LNCAP (cell line): ENCODE data around the gene CEND1.
A peak's percentile ranks its signal among the peaks of the same experiment; 100 is the strongest.

Source experiments
- TF ChIP-seq, protein P1 (sequence below): fragments of 450-650 bp; IDR thresholded peaks from 2 replicates; pipeline ENCODE4 v1.5.1; 2017; ENCODE audit warnings: mild to moderate bottlenecking

Gene CEND1

DNA sequence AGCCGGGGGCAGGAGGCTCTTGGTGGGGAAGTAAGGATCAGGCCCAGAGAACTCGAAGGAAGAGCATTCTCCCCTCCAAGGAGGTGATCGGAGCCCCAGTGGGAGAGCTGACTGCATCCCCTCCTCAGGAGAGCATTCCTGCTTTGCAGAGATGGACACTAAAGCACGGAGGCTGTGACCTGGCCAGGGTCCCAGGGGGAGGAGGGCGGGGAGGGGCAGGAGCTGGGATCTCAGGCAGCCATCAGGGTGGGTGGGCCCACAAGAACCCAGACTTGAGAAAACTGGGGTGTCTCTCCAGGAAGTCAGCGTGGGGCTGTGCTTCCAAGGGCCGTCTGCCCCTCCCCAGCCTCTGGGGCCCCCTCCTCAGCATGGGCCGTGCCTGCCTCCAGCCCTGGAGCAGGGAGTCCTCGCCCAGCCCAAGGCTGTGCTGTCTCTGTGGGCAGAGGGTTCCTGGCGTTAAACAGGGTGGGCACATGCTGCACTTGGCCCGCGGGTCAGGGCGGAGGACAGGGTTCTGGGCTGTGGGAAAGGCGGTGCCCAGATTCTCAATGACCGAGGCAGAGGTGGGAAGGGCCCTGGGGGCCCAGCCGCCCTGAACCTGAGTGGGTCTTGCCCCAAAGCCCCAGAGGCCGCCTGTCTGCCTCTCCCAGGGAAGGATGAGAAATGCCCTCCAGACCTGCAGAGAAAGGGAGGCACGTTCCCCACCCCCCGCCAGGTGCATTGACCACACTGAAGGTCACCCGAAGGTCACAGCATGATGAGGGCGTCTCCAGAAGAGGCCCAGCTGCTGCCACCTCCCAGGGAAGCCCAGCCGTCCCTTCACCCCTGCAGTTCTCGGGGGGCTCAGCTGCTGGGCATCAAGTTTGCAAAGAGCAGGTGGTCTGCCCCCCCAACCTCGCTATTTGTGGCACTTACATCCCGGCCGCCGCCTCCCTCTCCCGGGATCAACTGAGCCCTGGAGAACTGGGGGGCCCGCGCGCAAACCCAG, 643 bp downstream of the CEND1 start:
- TF ChIP-seq, protein P1, sequence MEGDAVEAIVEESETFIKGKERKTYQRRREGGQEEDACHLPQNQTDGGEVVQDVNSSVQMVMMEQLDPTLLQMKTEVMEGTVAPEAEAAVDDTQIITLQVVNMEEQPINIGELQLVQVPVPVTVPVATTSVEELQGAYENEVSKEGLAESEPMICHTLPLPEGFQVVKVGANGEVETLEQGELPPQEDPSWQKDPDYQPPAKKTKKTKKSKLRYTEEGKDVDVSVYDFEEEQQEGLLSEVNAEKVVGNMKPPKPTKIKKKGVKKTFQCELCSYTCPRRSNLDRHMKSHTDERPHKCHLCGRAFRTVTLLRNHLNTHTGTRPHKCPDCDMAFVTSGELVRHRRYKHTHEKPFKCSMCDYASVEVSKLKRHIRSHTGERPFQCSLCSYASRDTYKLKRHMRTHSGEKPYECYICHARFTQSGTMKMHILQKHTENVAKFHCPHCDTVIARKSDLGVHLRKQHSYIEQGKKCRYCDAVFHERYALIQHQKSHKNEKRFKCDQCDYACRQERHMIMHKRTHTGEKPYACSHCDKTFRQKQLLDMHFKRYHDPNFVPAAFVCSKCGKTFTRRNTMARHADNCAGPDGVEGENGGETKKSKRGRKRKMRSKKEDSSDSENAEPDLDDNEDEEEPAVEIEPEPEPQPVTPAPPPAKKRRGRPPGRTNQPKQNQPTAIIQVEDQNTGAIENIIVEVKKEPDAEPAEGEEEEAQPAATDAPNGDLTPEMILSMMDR: no peak

DNA sequence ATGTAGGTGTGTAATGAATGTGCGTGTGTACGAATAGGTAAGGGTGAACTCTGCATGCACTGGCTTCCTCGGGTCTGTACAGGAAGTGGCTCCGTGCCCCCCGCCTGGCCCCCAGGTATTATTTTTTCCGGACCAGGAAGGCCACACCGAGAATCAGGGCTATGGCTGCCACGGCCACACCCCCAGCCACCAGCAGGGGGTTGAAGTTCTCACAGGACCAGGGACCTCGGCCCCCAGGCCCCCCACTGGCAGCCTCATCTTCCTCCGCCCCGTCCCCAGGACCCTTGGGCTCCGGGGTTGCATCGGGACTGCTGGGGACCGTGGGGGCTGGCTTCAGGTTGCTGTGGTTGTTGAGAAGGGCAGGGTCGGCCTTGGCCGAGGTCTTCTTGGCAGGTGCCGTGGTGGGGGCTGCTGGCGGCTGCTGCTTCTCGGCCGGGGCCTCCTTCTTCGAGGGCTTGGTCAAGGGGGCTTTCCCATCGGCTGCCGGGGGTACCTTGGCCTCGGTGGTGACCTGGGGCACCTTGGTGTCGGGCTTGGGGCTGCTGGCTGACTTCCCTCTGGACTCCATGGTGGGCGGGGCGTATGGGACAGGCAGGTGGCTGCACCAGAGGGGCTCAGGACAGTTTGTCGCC, 1.8 kb downstream of the CEND1 start:
- TF ChIP-seq, protein P1: no peak

DNA sequence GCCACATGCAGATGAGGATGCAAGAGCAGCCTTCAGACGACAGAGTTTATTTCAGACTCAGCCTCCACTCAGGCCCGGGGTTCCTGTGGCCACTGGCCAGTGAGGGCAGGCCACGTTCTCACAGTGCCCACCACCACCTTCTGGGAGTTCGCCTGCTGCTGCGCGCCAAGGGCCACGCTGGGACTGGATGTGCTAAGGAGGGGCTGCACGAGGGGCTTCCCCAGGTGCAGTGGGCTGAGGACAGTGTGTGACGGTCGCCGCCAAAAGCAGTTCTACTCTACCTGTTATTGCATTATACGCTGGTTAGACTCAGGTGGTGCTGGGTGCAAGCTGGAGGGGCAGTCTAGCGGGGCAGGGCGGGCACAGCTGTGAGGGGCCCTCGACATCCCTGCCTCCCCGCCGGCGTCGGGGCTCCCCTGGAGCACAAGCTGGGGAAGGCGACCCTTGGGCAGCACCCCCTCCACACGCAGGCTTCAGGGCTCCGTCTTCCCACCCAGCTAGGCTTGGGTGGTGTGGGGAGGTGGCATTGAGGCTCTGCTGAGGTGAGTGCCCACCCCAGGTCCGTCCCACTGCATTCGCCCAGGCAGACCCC, 2.7 kb downstream of the CEND1 start:
- TF ChIP-seq, protein P1: no peak

DNA sequence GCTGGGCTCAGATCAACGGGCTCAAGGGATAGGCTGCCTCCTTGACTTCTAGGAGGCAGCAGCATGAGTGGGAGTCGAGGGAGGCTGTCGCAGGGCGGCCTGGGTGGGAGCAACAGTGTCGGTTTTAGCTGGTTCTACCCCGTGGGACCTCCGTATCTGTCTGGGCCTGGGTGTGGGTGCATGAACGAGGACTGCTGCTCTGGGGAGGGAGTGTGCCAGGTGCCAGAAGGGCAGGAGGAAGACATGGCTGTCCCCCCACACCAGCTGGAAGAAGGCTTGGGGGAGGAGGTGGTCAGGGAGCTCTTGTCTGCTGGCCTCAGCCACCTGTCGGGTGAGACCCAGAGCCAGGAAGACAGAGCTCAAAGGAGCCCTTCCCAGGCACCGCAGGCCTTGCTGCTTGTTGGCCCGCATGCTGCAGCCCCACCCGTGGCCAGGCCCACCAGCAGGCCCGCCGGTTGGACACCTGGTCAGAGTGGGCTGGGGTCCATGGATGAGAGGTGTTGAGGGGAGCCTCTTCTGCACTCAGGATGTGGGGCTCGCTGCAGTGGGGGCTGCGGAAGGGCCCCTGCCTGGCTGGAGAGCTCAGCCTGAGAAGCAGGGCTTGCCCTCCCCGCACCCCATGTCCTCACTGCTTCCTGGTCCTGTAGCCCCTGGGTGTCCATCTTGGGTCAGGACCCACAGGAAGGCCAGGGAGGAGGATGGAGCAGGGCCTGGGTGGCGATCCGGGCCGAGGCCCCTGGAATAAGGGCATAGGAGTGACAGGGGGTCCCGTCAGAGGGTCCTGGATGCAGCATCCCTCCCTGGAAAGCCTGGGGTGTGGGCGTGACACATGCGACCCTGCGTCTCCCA, 3.4 kb downstream of the CEND1 start:
- TF ChIP-seq, protein P1: no peak

DNA sequence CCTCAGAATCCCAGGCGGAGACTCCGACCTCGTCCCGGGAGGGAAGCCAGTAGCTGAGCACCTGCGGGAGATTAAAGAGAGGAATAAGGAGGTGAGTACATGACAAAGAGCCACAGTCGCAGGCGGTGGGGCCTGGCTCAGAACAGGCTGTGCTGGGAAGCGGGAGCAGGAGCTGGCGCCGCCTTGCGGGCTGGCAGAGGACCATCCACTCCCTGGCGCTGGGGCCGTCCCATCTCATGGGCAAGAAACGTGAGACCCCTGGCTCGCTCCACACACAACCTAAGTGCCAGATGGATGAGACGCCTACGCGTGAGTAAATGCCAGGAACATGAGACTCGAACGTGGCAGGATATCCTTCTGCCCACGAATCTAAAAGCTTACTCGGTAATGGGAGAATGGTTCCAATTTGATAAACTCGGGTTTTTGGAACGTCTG, 6.3 kb downstream of the CEND1 start:
- TF ChIP-seq, protein P1: peak; percentile 72

DNA sequence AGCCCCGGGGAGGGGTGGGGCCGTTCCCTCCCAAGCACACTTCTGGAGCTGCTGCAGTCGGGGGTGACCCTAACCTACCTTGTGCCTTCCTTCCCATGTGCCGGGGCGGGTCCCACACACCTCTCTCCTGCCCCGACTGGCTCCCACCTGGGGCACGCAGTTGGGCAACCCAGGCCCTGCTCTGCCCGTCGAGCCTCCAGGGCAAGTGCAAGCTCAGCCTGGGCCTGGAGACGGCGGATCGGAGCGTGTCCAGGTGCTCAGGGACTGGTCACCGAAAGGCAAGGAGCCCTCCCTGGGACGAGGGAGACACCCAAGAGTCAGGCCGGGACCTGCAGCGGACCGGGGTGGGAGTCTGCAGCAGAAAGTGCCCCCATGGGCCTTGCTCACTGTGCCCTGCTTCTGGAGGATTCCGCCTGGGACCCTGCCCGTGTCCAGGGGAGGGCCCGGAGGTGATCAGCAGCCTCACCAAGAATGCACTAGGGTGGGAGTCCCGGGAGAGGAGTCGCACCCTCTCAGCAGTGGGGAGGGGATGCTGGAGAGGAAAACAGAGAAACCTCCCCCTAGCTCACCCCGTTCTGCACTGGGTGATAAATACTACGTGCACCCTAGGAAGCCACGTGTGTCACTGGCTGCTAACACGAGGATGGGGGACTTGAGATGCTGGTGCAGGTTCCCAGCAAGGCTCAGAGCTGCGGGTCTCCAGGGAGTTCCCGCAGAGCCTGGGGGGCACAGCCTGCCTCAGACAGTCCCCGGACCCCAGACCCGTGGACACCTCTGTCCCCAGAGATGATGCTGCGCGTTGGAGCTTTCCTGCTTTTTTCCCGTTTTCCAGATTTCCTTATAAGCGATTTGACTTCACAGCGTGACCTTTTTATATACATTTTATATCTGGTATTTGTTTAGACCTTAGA, 7.4 kb downstream of the CEND1 start:
- TF ChIP-seq, protein P1: no peak
